Panc1 (cell line): ENCODE data around the gene C5. TPM values are rescaled to one million over a fixed set of nuclear protein-coding genes. Genes with fewer than 3 reads are reported as not detected.

ENCODE experiments used
- ATAC-seq: fragments of 200-7000 bp; cut with Tn5 transposase; 2 replicates; pipeline ENCODE4 v1.9.1; 2020; ENCODE audit warnings: mild to moderate bottlenecking, moderate library complexity
- BruUV-seq: library from RNA; stranded (reverse); fragments of 400-500 nt; replicated peaks from 2 replicates; lab custom pipeline; 2021; lab: Mats Ljungman, UMichigan
- CTCF ChIA-PET: fragments of 300-600 bp; sonication (Branson Sonifier 250); formaldehyde crosslinking; loops from one replicate; lab custom pipeline; 2022; ENCODE audit warnings: antibody characterized with exemption; lab: Charles Lee
- POLR2A ChIA-PET: fragments of 300-600 bp; sonication (Branson Sonifier 250); formaldehyde crosslinking; loops from one replicate; lab custom pipeline; 2022; ENCODE audit warnings: antibody characterized with exemption; lab: Charles Lee
- DNase-seq: peaks from one replicate; pipeline ENCODE4 v3.0.0-alpha.2; 2010; ENCODE audit warnings: low read depth, low spot score
- H3K27ac ChIP-seq: 2 replicates; pipeline ENCODE4 v1.5.1; 2011; ENCODE audit warnings: mild to moderate bottlenecking, low read length, inconsistent platforms
- H3K27me3 ChIP-seq: fragments of 200-500 bp; sonication (Bioruptor generic); 2 replicates; pipeline ENCODE4 v1.6.0; 2014; ENCODE audit warnings: low read length, inconsistent platforms; ENCODE audit not compliant: control insufficient read depth, insufficient read depth
- H3K36me3 ChIP-seq: fragments of 200-500 bp; sonication (Bioruptor generic); 2 replicates; pipeline ENCODE4 v1.5.1; 2014; ENCODE audit warnings: inconsistent platforms, mild to moderate bottlenecking, low read length, moderate library complexity; ENCODE audit not compliant: control insufficient read depth, insufficient read depth
- H3K4me1 ChIP-seq: 2 replicates; pipeline ENCODE4 v1.5.1; 2011; ENCODE audit warnings: inconsistent platforms, mild to moderate bottlenecking, low read length, moderate library complexity; ENCODE audit not compliant: control insufficient read depth, insufficient read depth
- H3K4me3 ChIP-seq, 2 experiments: 2 replicates each; pipeline ENCODE4 v1.5.1; 2011 to 2012; ENCODE audit warnings: low read depth in 2 of 2, low read length in 2 of 2, mild to moderate bottlenecking in 2 of 2, inconsistent platforms in 1 of 2, moderate library complexity in 1 of 2
- H3K9me3 ChIP-seq: fragments of 200-500 bp; sonication (Bioruptor generic); 2 replicates; pipeline ENCODE4 v1.5.1; 2014; ENCODE audit warnings: low read depth, mild to moderate bottlenecking, inconsistent platforms, low read length, moderate library complexity; ENCODE audit not compliant: control insufficient read depth, insufficient read depth
- POLR2AphosphoS5 ChIP-seq: IDR thresholded peaks from 2 replicates; pipeline ENCODE4 v1.6.1; 2012; ENCODE audit warnings: mild to moderate bottlenecking, low read depth, low read length, moderate library complexity
- SIN3A ChIP-seq: IDR thresholded peaks from 2 replicates; pipeline ENCODE4 v1.6.1; 2012; ENCODE audit warnings: low read depth, mild to moderate bottlenecking, low read length, moderate library complexity, borderline replicate concordance; ENCODE audit not compliant: insufficient read depth
- TCF7L2 ChIP-seq: IDR thresholded peaks from 2 replicates; pipeline ENCODE4 v1.6.1; 2011; ENCODE audit warnings: mild to moderate bottlenecking, low read depth, low read length, inconsistent platforms
- in situ Hi-C: cut with HindIII; loops from 2 replicates; pipeline ENCODE4 v1.10.0; 2016; ENCODE audit warnings: low sequenced_read_pairs, low pct_unique_long_range_greater_than_20kb
- intact Hi-C: fragments of 100-400 bp; cut with micrococcal nuclease; formaldehyde crosslinking; loops from one replicate; pipeline ENCODE4 v1.10.0; 2022; ENCODE audit not compliant: unreplicated experiment
- total RNA-seq: library from RNA; stranded (reverse); gene quantifications from one replicate; pipeline ENCODE4 v1.2.1, GENCODE V29; 2021; ENCODE audit not compliant: unreplicated experiment
- TF ChIP-seq, protein P1 (sequence below): fragments of 450-650 bp; IDR thresholded peaks from 2 replicates; pipeline ENCODE4 v1.5.1; 2017; ENCODE audit warnings: mild to moderate bottlenecking
- TF ChIP-seq, protein P2 (sequence below), 2 experiments: IDR thresholded peaks; 2 replicates each; pipeline ENCODE4 v1.6.1; 2011 to 2012; ENCODE audit warnings: low read depth in 2 of 2, control low read depth in 1 of 2, low read length in 1 of 2, mild to moderate bottlenecking in 1 of 2, moderate library complexity in 1 of 2; ENCODE audit not compliant: insufficient read depth in 1 of 2

The C5 gene
- total RNA-seq, 1 experiment from 2014 or later = 1.6 TPM

DNA sequence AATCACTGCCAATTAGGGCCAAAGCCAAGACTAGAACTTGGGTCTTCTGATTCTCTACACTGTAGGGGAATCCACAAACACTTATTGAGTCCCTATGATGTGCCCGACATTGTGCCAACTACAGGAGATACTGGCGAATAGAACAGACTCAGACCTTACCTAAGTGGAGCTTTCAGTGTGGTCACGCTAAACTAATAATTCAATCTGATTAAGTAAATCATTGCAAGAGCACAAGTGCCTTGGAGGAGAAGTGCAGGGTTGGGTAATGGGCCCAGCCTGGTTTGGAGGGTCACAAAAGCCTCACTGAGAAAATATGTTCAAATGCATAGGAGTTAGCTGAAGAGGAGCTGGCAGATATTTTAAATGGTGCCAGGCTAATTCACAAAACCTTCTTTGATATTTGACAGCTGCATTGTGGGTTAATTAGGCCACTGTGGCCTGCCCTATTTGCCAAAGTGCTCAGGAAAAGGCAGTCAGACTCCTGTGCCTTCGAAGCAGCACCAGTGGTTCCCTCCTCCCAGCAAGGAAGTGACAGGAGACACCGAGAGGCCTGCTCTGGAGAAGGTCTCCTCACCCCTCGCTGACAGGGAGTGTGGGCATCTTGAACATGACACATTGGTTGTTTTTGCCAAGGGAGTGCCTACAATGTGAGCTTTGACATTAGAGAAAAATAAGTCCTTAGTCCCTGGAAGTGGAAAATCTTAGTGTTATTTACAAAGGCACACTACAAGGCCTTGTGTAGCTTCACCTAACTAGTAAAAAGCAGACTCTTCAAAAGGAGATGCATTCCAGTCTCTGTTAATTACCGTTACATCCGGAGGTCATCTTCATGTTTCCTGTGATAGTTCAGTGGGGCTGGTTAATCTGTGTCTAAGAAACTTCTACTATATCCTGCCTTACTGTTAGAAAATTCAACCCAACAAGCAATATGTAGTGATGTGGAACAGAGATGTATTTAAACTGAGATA, 99.4 kb downstream of the C5 start:
- H3K27ac ChIP-seq = no peak overlapping the region

DNA sequence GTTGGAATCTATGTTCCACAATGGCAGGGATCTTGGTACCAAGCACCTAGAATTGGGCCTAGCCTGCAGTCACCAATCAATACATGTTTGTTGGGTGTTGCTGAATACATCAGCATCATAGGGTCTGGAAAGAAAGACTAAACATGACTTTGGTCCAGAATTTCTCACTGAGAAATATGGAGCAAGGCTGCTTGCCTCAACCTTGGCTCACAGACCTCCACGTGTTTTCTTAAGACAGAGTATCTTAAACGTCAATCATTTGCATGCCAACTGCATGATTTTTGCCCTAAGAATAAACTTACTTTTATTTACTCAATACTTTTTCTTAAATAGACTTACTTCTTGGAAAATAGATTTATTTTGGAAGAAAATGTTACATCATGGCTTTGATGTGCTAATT, 100.8 kb downstream of the C5 start:
- no peak for ATAC-seq
- ChIA-PET CTCF (no interaction called here), POLR2A (no interaction called here)
- Histone ChIP-seq H3K27ac (no peak overlapping the region), H3K4me1 (no peaks in the 10 kb centered on the region), H3K9me3 (no peaks in the 10 kb centered on the region), H3K36me3 (no peaks in the 10 kb centered on the region), H3K27me3 (no peaks in the 10 kb centered on the region), H3K4me3 (no peak overlapping the region)
- in situ Hi-C loops = no loop called here
- no peak for DNase-seq
- TF ChIP-seq POLR2AphosphoS5 (no peak), TCF7L2 (no peak)
- TF ChIP-seq, protein P1, sequence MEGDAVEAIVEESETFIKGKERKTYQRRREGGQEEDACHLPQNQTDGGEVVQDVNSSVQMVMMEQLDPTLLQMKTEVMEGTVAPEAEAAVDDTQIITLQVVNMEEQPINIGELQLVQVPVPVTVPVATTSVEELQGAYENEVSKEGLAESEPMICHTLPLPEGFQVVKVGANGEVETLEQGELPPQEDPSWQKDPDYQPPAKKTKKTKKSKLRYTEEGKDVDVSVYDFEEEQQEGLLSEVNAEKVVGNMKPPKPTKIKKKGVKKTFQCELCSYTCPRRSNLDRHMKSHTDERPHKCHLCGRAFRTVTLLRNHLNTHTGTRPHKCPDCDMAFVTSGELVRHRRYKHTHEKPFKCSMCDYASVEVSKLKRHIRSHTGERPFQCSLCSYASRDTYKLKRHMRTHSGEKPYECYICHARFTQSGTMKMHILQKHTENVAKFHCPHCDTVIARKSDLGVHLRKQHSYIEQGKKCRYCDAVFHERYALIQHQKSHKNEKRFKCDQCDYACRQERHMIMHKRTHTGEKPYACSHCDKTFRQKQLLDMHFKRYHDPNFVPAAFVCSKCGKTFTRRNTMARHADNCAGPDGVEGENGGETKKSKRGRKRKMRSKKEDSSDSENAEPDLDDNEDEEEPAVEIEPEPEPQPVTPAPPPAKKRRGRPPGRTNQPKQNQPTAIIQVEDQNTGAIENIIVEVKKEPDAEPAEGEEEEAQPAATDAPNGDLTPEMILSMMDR = no peak
- no TSS peak for BruUV-seq
- intact Hi-C loops = no loop called here

More for the DNA sequence above, 99.4 kb downstream of the C5 start:
- H3K4me3 ChIP-seq = no peak overlapping the region
- ATAC-seq = no peak
- no peaks in the 10 kb centered on the region for H3K27me3 ChIP-seq
- in situ Hi-C loops (no loop called here), intact Hi-C loops (no loop called here)
- H3K36me3 ChIP-seq = no peaks in the 10 kb centered on the region
- CTCF ChIA-PET = no interaction called here
- no TSS peak for BruUV-seq
- DNase-seq = no peak
- POLR2A ChIA-PET = interaction anchor here (0.6 kb wide), 1 partner anchor 166 kb away, joined by 3 read pairs; no protein-coding TSS in a partner anchor
- TF ChIP-seq, protein P2, sequence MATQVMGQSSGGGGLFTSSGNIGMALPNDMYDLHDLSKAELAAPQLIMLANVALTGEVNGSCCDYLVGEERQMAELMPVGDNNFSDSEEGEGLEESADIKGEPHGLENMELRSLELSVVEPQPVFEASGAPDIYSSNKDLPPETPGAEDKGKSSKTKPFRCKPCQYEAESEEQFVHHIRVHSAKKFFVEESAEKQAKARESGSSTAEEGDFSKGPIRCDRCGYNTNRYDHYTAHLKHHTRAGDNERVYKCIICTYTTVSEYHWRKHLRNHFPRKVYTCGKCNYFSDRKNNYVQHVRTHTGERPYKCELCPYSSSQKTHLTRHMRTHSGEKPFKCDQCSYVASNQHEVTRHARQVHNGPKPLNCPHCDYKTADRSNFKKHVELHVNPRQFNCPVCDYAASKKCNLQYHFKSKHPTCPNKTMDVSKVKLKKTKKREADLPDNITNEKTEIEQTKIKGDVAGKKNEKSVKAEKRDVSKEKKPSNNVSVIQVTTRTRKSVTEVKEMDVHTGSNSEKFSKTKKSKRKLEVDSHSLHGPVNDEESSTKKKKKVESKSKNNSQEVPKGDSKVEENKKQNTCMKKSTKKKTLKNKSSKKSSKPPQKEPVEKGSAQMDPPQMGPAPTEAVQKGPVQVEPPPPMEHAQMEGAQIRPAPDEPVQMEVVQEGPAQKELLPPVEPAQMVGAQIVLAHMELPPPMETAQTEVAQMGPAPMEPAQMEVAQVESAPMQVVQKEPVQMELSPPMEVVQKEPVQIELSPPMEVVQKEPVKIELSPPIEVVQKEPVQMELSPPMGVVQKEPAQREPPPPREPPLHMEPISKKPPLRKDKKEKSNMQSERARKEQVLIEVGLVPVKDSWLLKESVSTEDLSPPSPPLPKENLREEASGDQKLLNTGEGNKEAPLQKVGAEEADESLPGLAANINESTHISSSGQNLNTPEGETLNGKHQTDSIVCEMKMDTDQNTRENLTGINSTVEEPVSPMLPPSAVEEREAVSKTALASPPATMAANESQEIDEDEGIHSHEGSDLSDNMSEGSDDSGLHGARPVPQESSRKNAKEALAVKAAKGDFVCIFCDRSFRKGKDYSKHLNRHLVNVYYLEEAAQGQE (IDR thresholded peaks at IDR 0.05; ENCODE audit: insufficient read depth in 1 of 2, low read depth in 2 of 2, low read length in 1 of 2) = no peak
- TF ChIP-seq SIN3A = no peak
- no peak for TF ChIP-seq TCF7L2
- TF ChIP-seq, protein P1 = no peak
- TF ChIP-seq POLR2AphosphoS5 = no peak
- H3K9me3 ChIP-seq = no peaks in the 10 kb centered on the region
- H3K4me1 ChIP-seq = no peaks in the 10 kb centered on the region
